Panc1 (cell line): Measurements from ENCODE around the gene TAAR8. TPM values are rescaled to one million over a fixed set of nuclear protein-coding genes. Genes with fewer than 3 reads are reported as not detected.

Source experiments
- ATAC-seq: fragments of 200-7000 bp; cut with Tn5 transposase; 2 replicates; pipeline ENCODE4 v1.9.1; 2020; ENCODE audit warnings: mild to moderate bottlenecking, moderate library complexity
- BruUV-seq: library from RNA; stranded (reverse); fragments of 400-500 nt; replicated peaks from 2 replicates; lab custom pipeline; 2021; lab: Mats Ljungman, UMichigan
- CTCF ChIA-PET: fragments of 300-600 bp; sonication (Branson Sonifier 250); formaldehyde crosslinking; loops from one replicate; lab custom pipeline; 2022; ENCODE audit warnings: antibody characterized with exemption; lab: Charles Lee
- POLR2A ChIA-PET: fragments of 300-600 bp; sonication (Branson Sonifier 250); formaldehyde crosslinking; loops from one replicate; lab custom pipeline; 2022; ENCODE audit warnings: antibody characterized with exemption; lab: Charles Lee
- DNase-seq: peaks from one replicate; pipeline ENCODE4 v3.0.0-alpha.2; 2010; ENCODE audit warnings: low read depth, low spot score
- H3K27ac ChIP-seq: 2 replicates; pipeline ENCODE4 v1.5.1; 2011; ENCODE audit warnings: mild to moderate bottlenecking, low read length, inconsistent platforms
- H3K27me3 ChIP-seq: fragments of 200-500 bp; sonication (Bioruptor generic); 2 replicates; pipeline ENCODE4 v1.6.0; 2014; ENCODE audit warnings: low read length, inconsistent platforms; ENCODE audit not compliant: control insufficient read depth, insufficient read depth
- H3K36me3 ChIP-seq: fragments of 200-500 bp; sonication (Bioruptor generic); 2 replicates; pipeline ENCODE4 v1.5.1; 2014; ENCODE audit warnings: inconsistent platforms, mild to moderate bottlenecking, low read length, moderate library complexity; ENCODE audit not compliant: control insufficient read depth, insufficient read depth
- H3K4me1 ChIP-seq: 2 replicates; pipeline ENCODE4 v1.5.1; 2011; ENCODE audit warnings: inconsistent platforms, mild to moderate bottlenecking, low read length, moderate library complexity; ENCODE audit not compliant: control insufficient read depth, insufficient read depth
- H3K4me3 ChIP-seq, 2 experiments: 2 replicates each; pipeline ENCODE4 v1.5.1; 2011 to 2012; ENCODE audit warnings: low read depth in 2 of 2, low read length in 2 of 2, mild to moderate bottlenecking in 2 of 2, inconsistent platforms in 1 of 2, moderate library complexity in 1 of 2
- H3K9me3 ChIP-seq: fragments of 200-500 bp; sonication (Bioruptor generic); 2 replicates; pipeline ENCODE4 v1.5.1; 2014; ENCODE audit warnings: low read depth, mild to moderate bottlenecking, inconsistent platforms, low read length, moderate library complexity; ENCODE audit not compliant: control insufficient read depth, insufficient read depth
- POLR2AphosphoS5 ChIP-seq: IDR thresholded peaks from 2 replicates; pipeline ENCODE4 v1.6.1; 2012; ENCODE audit warnings: mild to moderate bottlenecking, low read depth, low read length, moderate library complexity
- SIN3A ChIP-seq: IDR thresholded peaks from 2 replicates; pipeline ENCODE4 v1.6.1; 2012; ENCODE audit warnings: low read depth, mild to moderate bottlenecking, low read length, moderate library complexity, borderline replicate concordance; ENCODE audit not compliant: insufficient read depth
- TCF7L2 ChIP-seq: IDR thresholded peaks from 2 replicates; pipeline ENCODE4 v1.6.1; 2011; ENCODE audit warnings: mild to moderate bottlenecking, low read depth, low read length, inconsistent platforms
- in situ Hi-C: cut with HindIII; loops from 2 replicates; pipeline ENCODE4 v1.10.0; 2016; ENCODE audit warnings: low sequenced_read_pairs, low pct_unique_long_range_greater_than_20kb
- intact Hi-C: fragments of 100-400 bp; cut with micrococcal nuclease; formaldehyde crosslinking; loops from one replicate; pipeline ENCODE4 v1.10.0; 2022; ENCODE audit not compliant: unreplicated experiment
- total RNA-seq: library from RNA; stranded (reverse); gene quantifications from one replicate; pipeline ENCODE4 v1.2.1, GENCODE V29; 2021; ENCODE audit not compliant: unreplicated experiment
- TF ChIP-seq, protein P1 (sequence below): fragments of 450-650 bp; IDR thresholded peaks from 2 replicates; pipeline ENCODE4 v1.5.1; 2017; ENCODE audit warnings: mild to moderate bottlenecking
- TF ChIP-seq, protein P2 (sequence below), 2 experiments: IDR thresholded peaks; 2 replicates each; pipeline ENCODE4 v1.6.1; 2011 to 2012; ENCODE audit warnings: low read depth in 2 of 2, control low read depth in 1 of 2, low read length in 1 of 2, mild to moderate bottlenecking in 1 of 2, moderate library complexity in 1 of 2; ENCODE audit not compliant: insufficient read depth in 1 of 2

Gene TAAR8
- total RNA-seq, 1 experiment from 2014 or later, result not detected

DNA sequence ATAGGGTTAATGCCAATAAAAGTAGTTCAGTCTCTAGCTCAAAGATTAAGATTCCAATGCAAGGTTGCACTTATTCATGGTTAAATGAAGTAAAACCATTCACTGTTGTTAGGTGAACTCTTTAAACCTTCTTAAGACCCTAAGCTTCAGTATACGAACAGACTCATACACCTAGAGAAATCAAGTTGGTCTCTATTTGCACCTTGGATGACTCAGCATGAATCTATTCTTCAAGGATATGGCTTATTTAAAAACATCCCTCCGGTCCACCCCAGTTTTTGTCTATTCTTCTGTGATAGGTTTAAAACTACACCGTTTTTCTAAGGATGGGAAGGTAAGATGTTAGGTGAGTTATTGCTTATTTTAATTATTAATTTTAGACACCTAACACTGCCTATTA is 15.3 kb upstream of the TAAR8 start:
- Histone ChIP-seq H3K27me3 (peaks cover 11% of the 10 kb centered on the region; the same call in 1 of the 2 replicates), H3K4me1 (no peaks in the 10 kb centered on the region), H3K27ac (no peak overlapping the region), H3K4me3 (no peak overlapping the region), H3K9me3 (no peaks in the 10 kb centered on the region), H3K36me3 (no peaks in the 10 kb centered on the region)
- ChIA-PET POLR2A (no interaction called here), CTCF (no interaction called here)
- in situ Hi-C loops (no loop called here), intact Hi-C loops (loop anchor here (10.0 kb wide), 1 partner anchor 128 kb away; no protein-coding TSS in a partner anchor)
- BruUV-seq, result no TSS peak
- TF ChIP-seq, protein P1, sequence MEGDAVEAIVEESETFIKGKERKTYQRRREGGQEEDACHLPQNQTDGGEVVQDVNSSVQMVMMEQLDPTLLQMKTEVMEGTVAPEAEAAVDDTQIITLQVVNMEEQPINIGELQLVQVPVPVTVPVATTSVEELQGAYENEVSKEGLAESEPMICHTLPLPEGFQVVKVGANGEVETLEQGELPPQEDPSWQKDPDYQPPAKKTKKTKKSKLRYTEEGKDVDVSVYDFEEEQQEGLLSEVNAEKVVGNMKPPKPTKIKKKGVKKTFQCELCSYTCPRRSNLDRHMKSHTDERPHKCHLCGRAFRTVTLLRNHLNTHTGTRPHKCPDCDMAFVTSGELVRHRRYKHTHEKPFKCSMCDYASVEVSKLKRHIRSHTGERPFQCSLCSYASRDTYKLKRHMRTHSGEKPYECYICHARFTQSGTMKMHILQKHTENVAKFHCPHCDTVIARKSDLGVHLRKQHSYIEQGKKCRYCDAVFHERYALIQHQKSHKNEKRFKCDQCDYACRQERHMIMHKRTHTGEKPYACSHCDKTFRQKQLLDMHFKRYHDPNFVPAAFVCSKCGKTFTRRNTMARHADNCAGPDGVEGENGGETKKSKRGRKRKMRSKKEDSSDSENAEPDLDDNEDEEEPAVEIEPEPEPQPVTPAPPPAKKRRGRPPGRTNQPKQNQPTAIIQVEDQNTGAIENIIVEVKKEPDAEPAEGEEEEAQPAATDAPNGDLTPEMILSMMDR, result no peak
- no peak for TF ChIP-seq SIN3A
- TF ChIP-seq, protein P2, sequence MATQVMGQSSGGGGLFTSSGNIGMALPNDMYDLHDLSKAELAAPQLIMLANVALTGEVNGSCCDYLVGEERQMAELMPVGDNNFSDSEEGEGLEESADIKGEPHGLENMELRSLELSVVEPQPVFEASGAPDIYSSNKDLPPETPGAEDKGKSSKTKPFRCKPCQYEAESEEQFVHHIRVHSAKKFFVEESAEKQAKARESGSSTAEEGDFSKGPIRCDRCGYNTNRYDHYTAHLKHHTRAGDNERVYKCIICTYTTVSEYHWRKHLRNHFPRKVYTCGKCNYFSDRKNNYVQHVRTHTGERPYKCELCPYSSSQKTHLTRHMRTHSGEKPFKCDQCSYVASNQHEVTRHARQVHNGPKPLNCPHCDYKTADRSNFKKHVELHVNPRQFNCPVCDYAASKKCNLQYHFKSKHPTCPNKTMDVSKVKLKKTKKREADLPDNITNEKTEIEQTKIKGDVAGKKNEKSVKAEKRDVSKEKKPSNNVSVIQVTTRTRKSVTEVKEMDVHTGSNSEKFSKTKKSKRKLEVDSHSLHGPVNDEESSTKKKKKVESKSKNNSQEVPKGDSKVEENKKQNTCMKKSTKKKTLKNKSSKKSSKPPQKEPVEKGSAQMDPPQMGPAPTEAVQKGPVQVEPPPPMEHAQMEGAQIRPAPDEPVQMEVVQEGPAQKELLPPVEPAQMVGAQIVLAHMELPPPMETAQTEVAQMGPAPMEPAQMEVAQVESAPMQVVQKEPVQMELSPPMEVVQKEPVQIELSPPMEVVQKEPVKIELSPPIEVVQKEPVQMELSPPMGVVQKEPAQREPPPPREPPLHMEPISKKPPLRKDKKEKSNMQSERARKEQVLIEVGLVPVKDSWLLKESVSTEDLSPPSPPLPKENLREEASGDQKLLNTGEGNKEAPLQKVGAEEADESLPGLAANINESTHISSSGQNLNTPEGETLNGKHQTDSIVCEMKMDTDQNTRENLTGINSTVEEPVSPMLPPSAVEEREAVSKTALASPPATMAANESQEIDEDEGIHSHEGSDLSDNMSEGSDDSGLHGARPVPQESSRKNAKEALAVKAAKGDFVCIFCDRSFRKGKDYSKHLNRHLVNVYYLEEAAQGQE (IDR thresholded peaks at IDR 0.05; ENCODE audit: insufficient read depth in 1 of 2, low read depth in 2 of 2, low read length in 1 of 2), result no peak
- no peak for TF ChIP-seq POLR2AphosphoS5
- no peak for TF ChIP-seq TCF7L2
- no peak for ATAC-seq
- no peak for DNase-seq

DNA sequence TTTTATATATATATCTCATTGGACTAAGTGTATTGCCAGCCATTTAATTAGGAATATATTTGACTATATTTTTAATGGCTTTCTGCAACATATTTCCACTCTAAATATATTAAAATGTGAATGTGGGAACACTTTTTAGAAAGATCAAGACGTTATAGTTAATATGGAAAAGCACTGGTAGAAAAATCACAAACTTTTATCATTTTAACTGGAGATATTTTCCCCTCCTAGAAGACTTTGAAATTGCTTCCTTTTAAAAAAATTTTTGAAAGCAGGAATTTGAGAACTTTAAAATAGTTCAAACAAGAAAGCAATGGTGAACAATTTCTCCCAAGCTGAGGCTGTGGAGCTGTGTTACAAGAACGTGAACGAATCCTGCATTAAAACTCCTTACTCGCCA is 14.5 kb upstream of the TAAR8 start, which contains the start of gene TAAR9:
TSS of gene TAAR9 (plus strand) at position 301 of the 400 bp plus-strand sequence. CDS start at position 314, 13 bp downstream.
- no peak for TF ChIP-seq SIN3A
- TF ChIP-seq, protein P1, result no peak
- TF ChIP-seq, protein P2 (IDR thresholded peaks at IDR 0.05; ENCODE audit: insufficient read depth in 1 of 2, low read depth in 2 of 2, low read length in 1 of 2), result no peak
- TF ChIP-seq POLR2AphosphoS5, result no peak
- no peak for TF ChIP-seq TCF7L2

More for the DNA sequence above, 14.5 kb upstream of the TAAR8 start, which contains the start of gene TAAR9:
- no peaks in the 10 kb centered on the region for H3K4me1 ChIP-seq
- in situ Hi-C loops, result no loop called here
- H3K9me3 ChIP-seq, result no peaks in the 10 kb centered on the region
- CTCF ChIA-PET, result no interaction called here
- POLR2A ChIA-PET, result no interaction called here
- intact Hi-C loops, result loop anchor here (10.0 kb wide), 1 partner anchor 127 kb away; no protein-coding TSS in a partner anchor
- no peaks in the 10 kb centered on the region for H3K36me3 ChIP-seq
- BruUV-seq, result no TSS peak
- ATAC-seq (no peak), DNase-seq (no peak)
- no peak within 1 kb of the TSS for H3K4me3 ChIP-seq
- H3K27me3 ChIP-seq, result peaks cover 13% of the 10 kb centered on the region; the same call in 1 of the 2 replicates
- H3K27ac ChIP-seq, result no peak within 1 kb of the TSS
